Activated T-cell treated with anti-CD3 and anti-CD28 coated beads, Interleukin-2, amount 50 U/mL, for 4 hours (primary cell): Measurements from ENCODE around the gene CFAP57. TPM values are rescaled to one million over a fixed set of nuclear protein-coding genes. Genes with fewer than 3 reads are reported as not detected.

Source experiments
- ATAC-seq, 2 donors: fragments of 200-7000 bp; cut with Tn5 transposase; one replicate each; pipeline ENCODE4 v1.10.0; 2021
- DNase-seq: peaks from one replicate; pipeline ENCODE4 v3.0.0-alpha.2; 2020
- H3K27me3 Mint-ChIP-seq: one replicate; pipeline ENCODE4 v1.8.0; 2021; ENCODE audit warnings: low read depth, mixed read lengths
- H3K36me3 Mint-ChIP-seq: one replicate; pipeline ENCODE4 v1.8.0; 2022; ENCODE audit warnings: mixed read lengths; ENCODE audit not compliant: insufficient read depth
- H3K4me1 Mint-ChIP-seq: one replicate; pipeline ENCODE4 v1.8.0; 2021; ENCODE audit warnings: low read depth, mixed read lengths
- H3K4me3 Mint-ChIP-seq: one replicate; pipeline ENCODE4 v1.8.0; 2021; ENCODE audit warnings: mild to moderate bottlenecking, moderate library complexity, mixed read lengths
- H3K9me3 Mint-ChIP-seq: one replicate; pipeline ENCODE4 v1.8.0; 2021; ENCODE audit warnings: mixed read lengths
- total RNA-seq, 3 donors: library from RNA; stranded (reverse); gene quantifications; one replicate each; pipeline ENCODE4 v1.2.1, GENCODE V29; 2021

The CFAP57 gene
- total RNA-seq, 3 donors from 2014 or later = 0.05 to 0.41 TPM; not detected in 1

GRCh38 chr1:43227143-43227764 lies 55.1 kb downstream of the CFAP57 start:
- H3K27me3 Mint-ChIP-seq = peaks cover 6% of the 10 kb centered on the region
- no peaks in the 10 kb centered on the region for H3K36me3 Mint-ChIP-seq
- DNase-seq (peak; percentile 88), ATAC-seq (peak; percentile 82 to 91)
- H3K4me3 Mint-ChIP-seq = no peak overlapping the region
- H3K4me1 Mint-ChIP-seq = no peaks in the 10 kb centered on the region
- H3K9me3 Mint-ChIP-seq = no peaks in the 10 kb centered on the region

DNA sequence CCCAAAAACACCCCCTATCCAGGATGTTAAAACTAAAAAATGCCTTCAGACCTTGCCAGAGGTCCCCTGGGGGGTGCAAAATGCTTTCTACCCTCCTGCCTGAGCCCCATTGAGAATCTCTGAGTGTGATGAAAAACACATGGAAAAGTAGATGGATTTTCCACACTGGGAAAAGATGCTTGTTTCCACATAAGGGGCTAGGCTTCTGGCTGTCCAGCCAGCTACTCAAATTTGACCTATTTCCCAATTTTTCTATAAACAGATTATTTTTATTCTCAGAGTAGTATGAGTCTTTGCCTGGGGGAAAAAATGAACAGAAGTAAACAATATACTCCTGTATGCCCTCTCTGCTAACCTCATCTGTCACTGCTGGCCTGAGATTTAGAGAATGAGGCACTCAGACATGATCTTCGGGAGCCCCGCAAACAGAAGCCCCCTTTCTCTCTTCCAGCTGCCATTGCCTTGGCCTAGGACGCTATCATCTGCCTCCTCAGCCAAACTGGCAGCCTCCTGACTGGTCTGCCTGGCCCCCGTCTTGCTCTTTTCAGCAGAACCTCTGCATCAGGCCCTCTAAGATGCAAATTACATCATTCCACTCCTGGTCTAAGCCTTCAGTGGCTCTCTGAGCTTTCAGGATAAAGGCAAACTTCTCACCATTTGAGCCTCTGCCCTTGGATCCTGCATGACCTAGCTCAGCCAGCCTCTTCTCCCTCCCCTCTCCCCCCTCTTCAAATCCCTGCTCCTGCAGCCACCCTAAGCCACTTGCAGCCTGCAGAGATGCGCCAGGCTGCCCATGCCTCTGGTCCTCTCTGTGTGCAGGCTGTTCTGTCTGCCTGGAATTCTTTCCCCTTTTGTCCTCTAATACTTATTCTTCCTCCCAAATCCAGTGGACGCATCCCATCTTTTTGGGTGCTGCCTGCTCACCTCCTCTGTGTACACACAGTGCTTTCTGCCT lies 58.0 kb downstream of the CFAP57 start:
- H3K4me3 Mint-ChIP-seq = no peak overlapping the region
- ATAC-seq = no peak
- no peak for DNase-seq
- H3K27me3 Mint-ChIP-seq = peaks cover 7% of the 10 kb centered on the region
- no peaks in the 10 kb centered on the region for H3K4me1 Mint-ChIP-seq
- no peaks in the 10 kb centered on the region for H3K36me3 Mint-ChIP-seq
- no peaks in the 10 kb centered on the region for H3K9me3 Mint-ChIP-seq

DNA sequence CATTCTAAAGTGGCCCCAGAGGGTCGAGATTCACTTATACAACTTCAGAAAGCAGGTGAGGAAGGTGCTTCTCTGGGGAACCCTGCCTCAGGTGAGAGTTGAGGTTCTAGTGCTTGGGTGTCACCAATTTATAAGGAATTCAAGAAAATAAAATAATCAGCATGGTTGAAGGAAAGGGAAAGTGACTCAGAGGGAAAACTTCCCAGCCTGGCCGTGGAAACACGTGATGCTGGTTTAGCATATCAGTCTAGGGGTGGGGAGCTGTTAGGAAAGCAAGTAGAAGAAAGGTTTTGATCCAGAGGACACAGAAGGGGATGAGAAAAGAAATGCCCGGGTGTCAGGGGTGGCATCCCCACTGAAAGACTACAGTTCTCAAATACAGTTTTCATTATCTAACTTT lies 59.9 kb downstream of the CFAP57 start:
- Mint-ChIP-seq H3K27me3 (peaks cover 7% of the 10 kb centered on the region), H3K36me3 (no peaks in the 10 kb centered on the region), H3K9me3 (no peaks in the 10 kb centered on the region), H3K4me1 (no peaks in the 10 kb centered on the region), H3K4me3 (no peak overlapping the region)
- no peak for DNase-seq
- ATAC-seq = no peak

- Mint-ChIP-seq H3K4me1 (no peaks in the 10 kb centered on the region), H3K36me3 (no peaks in the 10 kb centered on the region), H3K27me3 (peaks cover 5% of the 10 kb centered on the region), H3K9me3 (no peaks in the 10 kb centered on the region), H3K4me3 (no peak overlapping the region)
- ATAC-seq (no peak), DNase-seq (no peak)
Observed at GRCh38 chr1:43232482-43232881, 60.4 kb downstream of the CFAP57 start.

DNA sequence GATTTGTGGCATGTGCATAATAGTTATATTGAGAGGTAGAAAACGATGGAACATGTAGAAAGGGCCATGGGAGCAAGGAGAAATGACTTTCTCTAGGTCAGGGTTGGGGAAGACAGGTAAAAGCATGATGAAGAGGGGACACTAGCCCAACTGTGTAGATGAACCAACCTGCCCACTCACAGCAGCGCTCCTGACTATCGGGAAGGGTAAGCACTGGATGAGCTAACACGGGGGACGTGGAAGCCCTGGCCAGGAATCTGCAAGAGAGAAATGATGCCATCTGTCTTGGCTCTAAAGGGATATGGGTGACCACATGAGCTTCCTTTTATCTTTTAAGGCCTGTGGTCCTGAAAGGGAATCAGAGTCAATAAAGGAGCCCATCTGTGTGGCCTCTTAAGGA lies 61.5 kb downstream of the CFAP57 start:
- Mint-ChIP-seq H3K36me3 (no peaks in the 10 kb centered on the region), H3K27me3 (peaks cover 5% of the 10 kb centered on the region), H3K4me3 (no peak overlapping the region), H3K4me1 (no peaks in the 10 kb centered on the region), H3K9me3 (no peaks in the 10 kb centered on the region)
- no peak for DNase-seq
- ATAC-seq = no peak

- Mint-ChIP-seq H3K27me3 (peaks cover 5% of the 10 kb centered on the region), H3K9me3 (no peaks in the 10 kb centered on the region), H3K36me3 (no peaks in the 10 kb centered on the region), H3K4me3 (no peak overlapping the region), H3K4me1 (no peaks in the 10 kb centered on the region)
- ATAC-seq = no peak
- no peak for DNase-seq
Observed at GRCh38 chr1:43234267-43234666, 62.1 kb downstream of the CFAP57 start.

GRCh38 chr1:43235040-43235439 lies 62.9 kb downstream of the CFAP57 start:
- Mint-ChIP-seq H3K4me3 (no peak overlapping the region), H3K4me1 (no peaks in the 10 kb centered on the region), H3K36me3 (no peaks in the 10 kb centered on the region), H3K27me3 (peaks cover 5% of the 10 kb centered on the region), H3K9me3 (no peaks in the 10 kb centered on the region)
- no peak for ATAC-seq
- DNase-seq = no peak

DNA sequence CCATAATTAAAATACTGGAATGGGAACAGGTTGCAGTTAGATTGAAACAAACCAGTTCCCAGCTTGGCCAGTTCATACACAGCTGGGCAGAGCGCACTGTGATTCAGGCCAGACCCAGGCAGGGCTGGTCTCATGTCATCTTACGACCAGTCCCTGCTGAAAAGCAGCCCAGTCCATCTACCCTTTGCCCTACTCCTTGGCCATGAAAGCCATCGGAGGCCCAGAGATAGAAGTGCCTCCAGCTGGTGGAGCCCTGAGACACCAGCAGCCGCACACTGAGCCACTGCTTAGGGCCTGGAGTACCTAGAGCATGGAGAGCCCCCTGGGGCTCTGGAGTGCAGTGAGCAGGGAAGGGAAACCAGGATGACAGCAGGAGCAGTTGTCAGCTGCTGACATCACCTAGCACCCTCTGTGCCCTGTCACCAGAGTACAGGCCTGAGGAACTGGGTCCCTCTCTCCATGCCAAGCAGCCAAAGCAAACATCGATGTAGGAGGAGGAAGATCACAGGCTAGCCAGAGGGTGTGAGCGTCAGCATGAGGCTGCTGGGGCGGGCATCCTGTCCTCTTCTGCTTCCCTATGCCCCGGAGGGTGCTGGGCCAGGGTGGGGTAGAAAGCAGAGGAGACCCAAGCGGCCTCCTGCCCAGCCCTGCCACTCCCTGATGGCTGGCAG lies 63.5 kb downstream of the CFAP57 start:
- Mint-ChIP-seq H3K27me3 (peaks cover 5% of the 10 kb centered on the region), H3K4me3 (no peak overlapping the region), H3K9me3 (no peaks in the 10 kb centered on the region), H3K4me1 (no peaks in the 10 kb centered on the region), H3K36me3 (no peaks in the 10 kb centered on the region)
- DNase-seq (no peak), ATAC-seq (no peak)

GRCh38 chr1:43237121-43237520 lies 65.0 kb downstream of the CFAP57 start:
- H3K27me3 Mint-ChIP-seq = peaks cover 3% of the 10 kb centered on the region
- no peaks in the 10 kb centered on the region for H3K4me1 Mint-ChIP-seq
- no peak for DNase-seq
- H3K4me3 Mint-ChIP-seq = no peak overlapping the region
- H3K9me3 Mint-ChIP-seq = no peaks in the 10 kb centered on the region
- no peaks in the 10 kb centered on the region for H3K36me3 Mint-ChIP-seq
- no peak for ATAC-seq

- no peak for DNase-seq
- no peaks in the 10 kb centered on the region for H3K9me3 Mint-ChIP-seq
- H3K27me3 Mint-ChIP-seq = peaks cover 3% of the 10 kb centered on the region
- ATAC-seq = no peak
- no peaks in the 10 kb centered on the region for H3K36me3 Mint-ChIP-seq
- no peak overlapping the region for H3K4me3 Mint-ChIP-seq
- no peaks in the 10 kb centered on the region for H3K4me1 Mint-ChIP-seq
Observed at GRCh38 chr1:43238085-43238484, 66.0 kb downstream of the CFAP57 start.

GRCh38 chr1:43238991-43239469 lies 66.9 kb downstream of the CFAP57 start:
- Mint-ChIP-seq H3K9me3 (no peaks in the 10 kb centered on the region), H3K27me3 (peaks cover 3% of the 10 kb centered on the region), H3K36me3 (no peaks in the 10 kb centered on the region), H3K4me1 (no peaks in the 10 kb centered on the region), H3K4me3 (no peak overlapping the region)
- ATAC-seq (no peak), DNase-seq (no peak)

GRCh38 chr1:43239484-43239883 lies 67.4 kb downstream of the CFAP57 start:
- DNase-seq = no peak
- Mint-ChIP-seq H3K27me3 (peaks cover 3% of the 10 kb centered on the region), H3K9me3 (no peaks in the 10 kb centered on the region), H3K4me1 (no peaks in the 10 kb centered on the region), H3K36me3 (no peaks in the 10 kb centered on the region), H3K4me3 (no peak overlapping the region)
- ATAC-seq = no peak

DNA sequence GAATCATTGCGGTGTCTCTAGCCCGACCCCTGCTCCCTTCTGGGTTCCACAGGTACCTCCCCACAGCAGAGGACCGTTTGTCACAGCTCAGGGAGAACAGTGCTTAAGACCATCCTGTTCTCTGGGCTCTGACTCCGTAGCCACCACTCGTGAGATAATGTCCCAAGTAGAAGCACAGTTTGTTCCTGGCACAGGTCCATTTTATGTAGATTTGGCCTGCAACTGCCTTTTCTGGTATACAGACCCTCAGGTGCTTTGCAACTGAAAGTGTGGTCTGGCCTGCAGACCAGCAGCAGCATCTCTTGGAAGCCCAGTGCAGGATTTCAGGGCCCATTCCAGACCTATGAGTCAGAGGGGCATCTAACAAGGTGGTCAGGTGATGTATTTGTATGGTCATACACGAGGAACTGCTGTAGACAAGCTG lies 69.3 kb downstream of the CFAP57 start:
- no peaks in the 10 kb centered on the region for H3K36me3 Mint-ChIP-seq
- no peaks in the 10 kb centered on the region for H3K27me3 Mint-ChIP-seq
- no peak overlapping the region for H3K4me3 Mint-ChIP-seq
- H3K9me3 Mint-ChIP-seq = no peaks in the 10 kb centered on the region
- ATAC-seq (no peak), DNase-seq (no peak)
- no peaks in the 10 kb centered on the region for H3K4me1 Mint-ChIP-seq

GRCh38 chr1:43243299-43243698 lies 71.2 kb downstream of the CFAP57 start:
- no peak overlapping the region for H3K4me3 Mint-ChIP-seq
- ATAC-seq (no peak), DNase-seq (no peak)
- H3K27me3 Mint-ChIP-seq = peaks cover 2% of the 10 kb centered on the region
- H3K9me3 Mint-ChIP-seq = no peaks in the 10 kb centered on the region
- H3K36me3 Mint-ChIP-seq = no peaks in the 10 kb centered on the region
- H3K4me1 Mint-ChIP-seq = no peaks in the 10 kb centered on the region
